ENCODE results near the gene NCOA7. TPM values are rescaled to one million over a fixed set of nuclear protein-coding genes. Genes with fewer than 3 reads are reported as not detected.

NCOA7 gene
- total and polyA plus RNA-seq, 4 donors: 8.6 to 40.9 (median 17.6) TPM

DNA sequence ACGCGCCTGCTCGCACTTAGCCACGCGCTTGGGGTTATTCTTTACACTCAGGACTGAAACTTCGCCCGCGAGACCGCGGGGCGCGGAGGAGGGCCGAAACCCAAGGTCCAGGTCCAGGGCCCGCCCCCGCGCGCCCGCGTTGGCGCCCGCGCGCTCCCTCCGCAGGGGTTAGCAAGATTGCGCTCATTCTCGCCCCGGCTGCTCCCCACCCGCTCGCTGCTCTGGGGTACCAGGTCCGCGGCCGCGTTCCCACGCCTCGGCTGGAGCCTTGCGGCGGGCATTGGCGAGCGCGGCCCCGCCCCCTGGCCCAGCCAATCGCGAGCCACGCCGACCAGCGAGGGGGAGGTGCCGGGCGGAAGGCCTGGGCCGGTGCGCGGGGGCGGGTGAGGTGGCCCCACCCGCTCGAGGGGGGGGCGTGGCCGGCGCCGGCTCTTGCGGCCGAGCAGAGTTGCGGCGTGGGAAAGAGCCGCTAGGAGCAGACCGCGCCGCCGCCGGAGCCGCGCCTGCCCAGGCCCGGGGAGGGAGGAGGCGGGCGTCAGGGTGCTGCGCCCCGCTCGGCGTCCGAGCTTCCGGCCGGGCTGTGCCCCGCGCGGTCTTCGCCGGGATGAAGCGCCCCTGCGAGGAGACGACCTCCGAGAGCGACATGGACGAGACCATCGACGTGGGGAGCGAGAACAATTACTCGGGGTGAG is 41.4 kb upstream of the NCOA7 start, which contains the start of gene HEY2:
TSS of gene HEY2 (plus strand) at position 460 of the 692 bp plus-strand sequence. CDS start at position 605, 145 bp downstream.
- TF ChIP-seq EGR1 (IDR thresholded peaks at IDR 0.05; ENCODE audit: low read depth in 2 of 2) (peak; percentile 79 to 96), HNF4A (conservative IDR thresholded peaks at IDR 0.05) (peak; percentile 67 to 77), JUND (IDR thresholded peaks at IDR 0.05) (no peak), FOXA2 (IDR thresholded peaks at IDR 0.05) (no peak), SP1 (IDR thresholded peaks at IDR 0.05) (peak; percentile 61), NR2F2 (IDR thresholded peaks at IDR 0.05) (no peak), GABPA (IDR thresholded peaks at IDR 0.05 in 1 of 2, conservative IDR thresholded peaks at IDR 0.05 in 1 of 2) (no peak), HNF4G (IDR thresholded peaks at IDR 0.05) (peak; percentile 55), RAD21 (IDR thresholded peaks at IDR 0.05) (no peak), FOXA1 (IDR thresholded peaks at IDR 0.05) (peak; percentile 28)
- TF ChIP-seq, protein P1, sequence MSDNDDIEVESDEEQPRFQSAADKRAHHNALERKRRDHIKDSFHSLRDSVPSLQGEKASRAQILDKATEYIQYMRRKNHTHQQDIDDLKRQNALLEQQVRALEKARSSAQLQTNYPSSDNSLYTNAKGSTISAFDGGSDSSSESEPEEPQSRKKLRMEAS (IDR thresholded peaks at IDR 0.05): no peak
- TF ChIP-seq, protein P2, sequence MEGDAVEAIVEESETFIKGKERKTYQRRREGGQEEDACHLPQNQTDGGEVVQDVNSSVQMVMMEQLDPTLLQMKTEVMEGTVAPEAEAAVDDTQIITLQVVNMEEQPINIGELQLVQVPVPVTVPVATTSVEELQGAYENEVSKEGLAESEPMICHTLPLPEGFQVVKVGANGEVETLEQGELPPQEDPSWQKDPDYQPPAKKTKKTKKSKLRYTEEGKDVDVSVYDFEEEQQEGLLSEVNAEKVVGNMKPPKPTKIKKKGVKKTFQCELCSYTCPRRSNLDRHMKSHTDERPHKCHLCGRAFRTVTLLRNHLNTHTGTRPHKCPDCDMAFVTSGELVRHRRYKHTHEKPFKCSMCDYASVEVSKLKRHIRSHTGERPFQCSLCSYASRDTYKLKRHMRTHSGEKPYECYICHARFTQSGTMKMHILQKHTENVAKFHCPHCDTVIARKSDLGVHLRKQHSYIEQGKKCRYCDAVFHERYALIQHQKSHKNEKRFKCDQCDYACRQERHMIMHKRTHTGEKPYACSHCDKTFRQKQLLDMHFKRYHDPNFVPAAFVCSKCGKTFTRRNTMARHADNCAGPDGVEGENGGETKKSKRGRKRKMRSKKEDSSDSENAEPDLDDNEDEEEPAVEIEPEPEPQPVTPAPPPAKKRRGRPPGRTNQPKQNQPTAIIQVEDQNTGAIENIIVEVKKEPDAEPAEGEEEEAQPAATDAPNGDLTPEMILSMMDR (IDR thresholded peaks at IDR 0.05; ENCODE audit: low read depth, low read length, missing input control): no peak
- TF ChIP-seq, protein P3, sequence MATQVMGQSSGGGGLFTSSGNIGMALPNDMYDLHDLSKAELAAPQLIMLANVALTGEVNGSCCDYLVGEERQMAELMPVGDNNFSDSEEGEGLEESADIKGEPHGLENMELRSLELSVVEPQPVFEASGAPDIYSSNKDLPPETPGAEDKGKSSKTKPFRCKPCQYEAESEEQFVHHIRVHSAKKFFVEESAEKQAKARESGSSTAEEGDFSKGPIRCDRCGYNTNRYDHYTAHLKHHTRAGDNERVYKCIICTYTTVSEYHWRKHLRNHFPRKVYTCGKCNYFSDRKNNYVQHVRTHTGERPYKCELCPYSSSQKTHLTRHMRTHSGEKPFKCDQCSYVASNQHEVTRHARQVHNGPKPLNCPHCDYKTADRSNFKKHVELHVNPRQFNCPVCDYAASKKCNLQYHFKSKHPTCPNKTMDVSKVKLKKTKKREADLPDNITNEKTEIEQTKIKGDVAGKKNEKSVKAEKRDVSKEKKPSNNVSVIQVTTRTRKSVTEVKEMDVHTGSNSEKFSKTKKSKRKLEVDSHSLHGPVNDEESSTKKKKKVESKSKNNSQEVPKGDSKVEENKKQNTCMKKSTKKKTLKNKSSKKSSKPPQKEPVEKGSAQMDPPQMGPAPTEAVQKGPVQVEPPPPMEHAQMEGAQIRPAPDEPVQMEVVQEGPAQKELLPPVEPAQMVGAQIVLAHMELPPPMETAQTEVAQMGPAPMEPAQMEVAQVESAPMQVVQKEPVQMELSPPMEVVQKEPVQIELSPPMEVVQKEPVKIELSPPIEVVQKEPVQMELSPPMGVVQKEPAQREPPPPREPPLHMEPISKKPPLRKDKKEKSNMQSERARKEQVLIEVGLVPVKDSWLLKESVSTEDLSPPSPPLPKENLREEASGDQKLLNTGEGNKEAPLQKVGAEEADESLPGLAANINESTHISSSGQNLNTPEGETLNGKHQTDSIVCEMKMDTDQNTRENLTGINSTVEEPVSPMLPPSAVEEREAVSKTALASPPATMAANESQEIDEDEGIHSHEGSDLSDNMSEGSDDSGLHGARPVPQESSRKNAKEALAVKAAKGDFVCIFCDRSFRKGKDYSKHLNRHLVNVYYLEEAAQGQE (IDR thresholded peaks at IDR 0.05): peak; percentile 59
- TF ChIP-seq, protein P4, sequence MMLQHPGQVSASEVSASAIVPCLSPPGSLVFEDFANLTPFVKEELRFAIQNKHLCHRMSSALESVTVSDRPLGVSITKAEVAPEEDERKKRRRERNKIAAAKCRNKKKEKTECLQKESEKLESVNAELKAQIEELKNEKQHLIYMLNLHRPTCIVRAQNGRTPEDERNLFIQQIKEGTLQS (IDR thresholded peaks at IDR 0.05): no peak
- no peaks in the 10 kb centered on the region for H3K36me3 ChIP-seq (ENCODE audit: control insufficient read depth in 4 of 4, insufficient read depth in 3 of 4, low read depth in 1 of 4, low read length in 3 of 4)
- no peaks in the 10 kb centered on the region for H3K9me3 ChIP-seq (ENCODE audit: control insufficient read depth in 4 of 4, low read length in 3 of 4)
- H3K9ac ChIP-seq (ENCODE audit: low read depth in 1 of 2, low read length in 2 of 2): peak within 1 kb of the TSS; percentile 84 to 100
- H3K27me3 ChIP-seq (ENCODE audit: control insufficient read depth in 4 of 4, insufficient read depth in 4 of 4, low read length in 3 of 4): no peaks in the 10 kb centered on the region
- peak within 1 kb of the TSS; percentile 91 to 97 for H3K27ac ChIP-seq (ENCODE audit: low read depth in 1 of 2, low read length in 2 of 2)
- peak within 1 kb of the TSS; percentile 68 to 93 (median 91) for H3K4me3 ChIP-seq (ENCODE audit: low read depth in 1 of 3, low read length in 3 of 3)
- DNase-seq (ENCODE audit: low spot score): peak; percentile 93
- H3K4me1 ChIP-seq (ENCODE audit: control insufficient read depth in 4 of 4, insufficient read depth in 4 of 4, low read length in 3 of 4): peaks cover 0 to 56% (median 34%) of the 10 kb centered on the region in 4 donors
- under 1% methylated on average over 95 of the region's 95 CpGs for WGBS

DNA sequence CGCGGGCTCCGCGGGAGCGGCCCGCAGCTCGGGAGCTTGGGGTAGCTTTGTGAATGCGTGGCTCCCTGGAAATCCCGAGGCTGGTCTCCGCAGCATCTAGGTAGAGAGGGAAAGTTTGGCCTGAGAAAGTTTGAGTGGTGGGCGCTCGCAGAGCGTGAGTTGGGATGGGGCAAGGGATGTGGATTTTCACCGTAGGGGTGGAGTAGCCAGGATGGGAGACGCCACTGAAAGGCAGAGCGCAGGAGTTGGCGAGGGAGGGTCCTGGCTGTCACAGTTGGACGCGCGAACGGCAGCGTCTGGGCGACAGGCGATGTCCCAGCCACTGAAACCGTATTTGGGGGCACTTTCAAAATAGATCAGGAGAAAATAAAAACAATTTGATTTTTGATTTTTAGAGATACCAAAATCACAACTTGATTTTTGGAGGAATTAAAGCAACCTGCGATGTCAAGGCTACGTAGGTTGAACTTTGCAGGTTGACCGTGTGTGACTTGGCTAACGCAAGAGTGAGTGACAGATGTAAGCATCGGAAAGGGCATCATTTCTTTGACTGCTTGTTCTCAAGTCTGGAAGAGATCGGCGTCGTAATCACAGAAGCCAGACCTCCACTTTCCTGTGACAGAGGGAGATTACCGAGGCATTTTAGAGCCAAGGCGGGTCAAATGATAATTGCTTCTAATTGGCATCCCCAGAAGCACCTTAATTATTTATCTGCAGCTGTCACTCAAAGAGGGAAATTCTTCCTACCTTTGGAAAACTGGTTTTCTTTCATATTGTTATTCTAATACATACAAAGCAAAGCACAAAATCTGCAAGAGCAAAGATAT is 40.7 kb upstream of the NCOA7 start:
- Histone ChIP-seq H3K4me1 (ENCODE audit: control insufficient read depth in 4 of 4, insufficient read depth in 4 of 4, low read length in 3 of 4) (peaks cover 0 to 59% (median 37%) of the 10 kb centered on the region in 4 donors), H3K27me3 (ENCODE audit: control insufficient read depth in 4 of 4, insufficient read depth in 4 of 4, low read length in 3 of 4) (no peaks in the 10 kb centered on the region), H3K4me3 (ENCODE audit: low read depth in 1 of 3, low read length in 3 of 3) (peak overlapping the region; percentile 68 to 93 (median 91)), H3K27ac (ENCODE audit: low read depth in 1 of 2, low read length in 2 of 2) (peak overlapping the region; percentile 90 to 91), H3K9me3 (ENCODE audit: control insufficient read depth in 4 of 4, low read length in 3 of 4) (no peaks in the 10 kb centered on the region), H3K36me3 (ENCODE audit: control insufficient read depth in 4 of 4, insufficient read depth in 3 of 4, low read depth in 1 of 4, low read length in 3 of 4) (no peaks in the 10 kb centered on the region), H3K9ac (ENCODE audit: low read depth in 1 of 2, low read length in 2 of 2) (peak overlapping the region; percentile 72 to 91)
- no peak for DNase-seq (ENCODE audit: low spot score)
- TF ChIP-seq HNF4G (IDR thresholded peaks at IDR 0.05) (no peak), HNF4A (conservative IDR thresholded peaks at IDR 0.05) (peak in 1 of 2 donors; percentile 4), RXRA (IDR thresholded peaks at IDR 0.05) (peak in 1 of 2 donors; percentile 14)
- WGBS: 1% methylated on average over 35 of the region's 35 CpGs

Measured in liver (tissue), 9 donors.